Measurements from ENCODE around the gene OTOA.
"Not testable (repeated sequence)": the region's sequence is repeated elsewhere in the genome, so short reads cannot be mapped to it uniquely, and the experiment has no call there.

GRCh38 chr16:21773207-21773553 is 109.4 kb downstream of the OTOA start:
- not testable (repeated sequence) for TF ChIP-seq FOXP2 (optimal IDR thresholded peaks at IDR 0.05; ENCODE audit: control extremely low read depth, extremely low read length, insufficient read depth); POLR2AphosphoS5 (IDR thresholded peaks at IDR 0.05; ENCODE audit: borderline replicate concordance, low read depth, low read length); EZH2 (IDR thresholded peaks at IDR 0.05)

Data from SK-N-MC (cell line).